IPS DF 4.7 (cell line): ENCODE measurements around the gene NTRK2.

Experiments
- DNase-seq: peaks from one replicate; pipeline ENCODE4 v3.0.0-alpha.2; 2013; ENCODE audit warnings: low spot score; ENCODE audit errors: extremely low read depth

The NTRK2 gene

GRCh38 chr9:84779883-84780282, 110.4 kb downstream of the NTRK2 start:
- DNase-seq = no peak

- no peak for DNase-seq
These were observed 110.9 kb downstream of the NTRK2 start for GRCh38 chr9:84780385-84780784.

GRCh38 chr9:84781458-84781857, 111.9 kb downstream of the NTRK2 start:
- DNase-seq = no peak

- no peak for DNase-seq
These were observed 112.7 kb downstream of the NTRK2 start for GRCh38 chr9:84781931-84782866.

GRCh38 chr9:84785792-84786547, 116.4 kb downstream of the NTRK2 start:
- no peak for DNase-seq

DNA sequence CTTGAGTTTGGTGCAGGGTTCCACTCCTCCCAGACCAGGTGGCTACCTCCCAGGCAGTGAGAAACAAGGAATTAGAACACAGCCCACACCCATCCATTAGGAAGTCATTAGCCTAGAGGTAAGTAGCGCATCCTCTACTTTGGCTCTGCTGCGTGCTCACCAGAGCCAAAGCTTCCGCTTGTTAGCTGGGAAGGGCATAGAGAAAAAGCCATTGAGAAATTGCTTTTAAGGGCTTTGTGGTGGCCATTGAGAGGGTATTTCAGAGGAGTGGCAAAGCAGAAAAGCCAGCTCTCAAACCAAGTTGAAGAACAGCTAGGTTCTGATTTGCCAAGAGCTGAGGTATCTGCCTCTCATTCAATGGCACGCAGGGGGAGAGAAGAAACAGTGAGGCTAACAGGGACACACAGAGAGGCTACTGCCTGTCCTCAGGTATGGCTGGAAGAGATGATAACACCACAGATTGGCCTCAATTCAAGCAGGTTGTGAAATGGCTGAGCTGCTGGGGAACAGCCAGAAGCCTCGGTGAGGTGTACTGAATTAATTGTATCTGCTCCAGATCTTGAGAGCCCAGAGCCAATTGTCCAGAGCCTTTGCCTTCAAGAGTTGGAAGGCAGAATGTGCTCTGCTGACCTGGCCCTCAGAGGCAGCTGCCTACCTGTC, 119.4 kb downstream of the NTRK2 start:
- no peak for DNase-seq

DNA sequence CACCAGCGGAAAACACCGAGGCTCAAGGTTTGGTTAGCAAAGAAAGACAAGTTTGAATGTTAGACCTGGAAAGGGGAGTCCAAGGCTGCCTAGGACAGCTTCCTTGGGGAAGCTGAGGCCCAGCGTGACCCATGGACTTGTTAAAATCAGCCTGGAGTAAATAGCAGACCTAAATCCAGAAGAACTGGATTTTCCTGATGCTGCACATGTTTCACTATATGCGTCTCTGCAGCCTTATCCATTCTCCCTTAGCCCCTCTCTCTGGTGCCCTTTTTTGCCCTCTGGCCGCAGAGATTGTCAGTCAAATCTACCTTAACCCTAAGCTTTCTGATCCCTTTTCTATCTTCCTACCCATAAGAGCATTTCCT, 119.9 kb downstream of the NTRK2 start:
- DNase-seq = no peak

DNA sequence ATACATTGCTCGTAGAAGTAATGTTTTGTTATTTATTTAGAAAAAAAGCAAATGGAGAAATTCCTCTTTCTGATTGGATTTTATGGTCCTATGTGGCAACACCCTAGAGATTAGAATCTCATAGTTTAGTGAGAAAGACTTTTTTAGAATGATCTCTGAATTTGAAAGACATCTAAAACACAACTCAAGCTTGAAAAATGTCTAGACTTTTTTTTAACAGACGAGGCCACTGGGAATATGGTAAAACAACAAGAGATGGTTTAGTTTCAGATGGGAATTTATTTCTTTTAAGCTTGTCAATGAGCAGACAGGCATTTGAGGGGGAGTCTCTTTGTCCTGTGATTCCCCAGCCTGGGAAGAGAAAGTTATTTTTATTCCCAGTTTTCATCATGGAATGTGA, 122.1 kb downstream of the NTRK2 start:
- no peak for DNase-seq

DNA sequence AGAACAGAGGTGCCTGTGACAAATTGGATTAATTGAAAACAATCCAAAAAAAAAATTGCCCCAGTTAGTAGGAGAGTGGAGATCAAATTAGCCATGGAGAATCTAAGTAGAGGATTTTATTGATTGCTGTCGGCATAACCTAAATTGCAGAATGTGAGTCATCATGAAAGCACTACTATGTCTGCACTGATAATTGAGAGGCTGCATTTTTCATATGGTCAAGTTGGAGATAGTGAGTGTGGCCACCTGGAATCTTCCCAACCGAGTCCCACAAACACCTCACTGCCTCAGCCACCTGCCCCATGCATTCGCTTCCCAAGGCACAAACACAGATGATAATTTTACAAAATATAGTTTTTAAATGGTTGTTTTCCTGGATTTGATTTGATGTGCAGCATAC, 123.7 kb downstream of the NTRK2 start:
- DNase-seq = no peak

DNA sequence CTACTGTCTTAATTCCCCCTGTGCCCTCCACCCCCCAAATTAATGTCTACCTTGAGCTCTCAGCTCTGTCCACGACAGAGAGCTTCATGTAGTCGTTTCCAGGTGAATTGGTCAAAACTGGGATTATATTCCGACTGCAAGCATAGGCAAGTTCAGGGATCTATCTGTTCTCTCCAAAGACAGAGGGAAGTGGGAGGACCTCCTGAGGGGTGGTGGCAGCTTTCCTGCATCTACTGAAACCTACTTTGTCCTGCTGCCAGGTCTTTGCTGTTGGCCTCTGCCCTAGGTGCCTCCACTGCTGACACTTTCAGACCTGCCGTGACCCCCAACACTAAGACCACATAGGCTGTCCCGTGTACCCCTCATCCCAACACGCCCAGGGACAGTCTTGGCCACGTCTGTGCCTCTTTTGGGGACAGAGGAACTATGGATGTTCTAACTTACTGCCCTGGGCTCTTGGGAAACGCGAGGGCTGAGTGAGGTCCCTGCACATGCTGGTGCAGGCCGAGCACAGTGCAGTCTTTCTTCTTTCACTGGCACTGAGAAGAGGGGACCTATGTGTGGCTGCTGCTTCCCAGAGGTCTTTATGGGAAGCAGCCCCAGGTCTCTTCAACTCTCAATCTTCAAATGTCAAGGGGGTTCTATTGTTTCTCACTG, 125.6 kb downstream of the NTRK2 start:
- DNase-seq = no peak

- DNase-seq = no peak
These were observed 126.9 kb downstream of the NTRK2 start for GRCh38 chr9:84796404-84796803.

DNA sequence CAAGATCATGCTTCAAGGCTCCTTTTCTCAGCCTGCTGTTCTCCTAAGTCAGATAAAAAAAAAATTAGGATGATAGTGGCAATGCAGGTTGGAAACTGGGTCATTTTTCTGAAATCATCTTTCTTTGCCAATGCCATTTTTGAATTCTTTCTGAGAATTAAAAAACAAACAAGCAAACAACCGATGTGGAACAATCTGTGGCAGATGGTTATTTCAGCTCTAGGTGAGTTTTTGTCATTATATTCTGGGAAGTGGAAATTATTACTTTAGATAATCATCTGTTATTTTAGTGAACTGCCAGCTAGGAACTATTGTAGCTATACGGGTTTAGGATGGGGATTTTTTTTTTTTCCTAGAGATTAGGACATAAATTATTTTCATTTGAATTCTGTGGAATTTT, 129.7 kb downstream of the NTRK2 start:
- no peak for DNase-seq

DNA sequence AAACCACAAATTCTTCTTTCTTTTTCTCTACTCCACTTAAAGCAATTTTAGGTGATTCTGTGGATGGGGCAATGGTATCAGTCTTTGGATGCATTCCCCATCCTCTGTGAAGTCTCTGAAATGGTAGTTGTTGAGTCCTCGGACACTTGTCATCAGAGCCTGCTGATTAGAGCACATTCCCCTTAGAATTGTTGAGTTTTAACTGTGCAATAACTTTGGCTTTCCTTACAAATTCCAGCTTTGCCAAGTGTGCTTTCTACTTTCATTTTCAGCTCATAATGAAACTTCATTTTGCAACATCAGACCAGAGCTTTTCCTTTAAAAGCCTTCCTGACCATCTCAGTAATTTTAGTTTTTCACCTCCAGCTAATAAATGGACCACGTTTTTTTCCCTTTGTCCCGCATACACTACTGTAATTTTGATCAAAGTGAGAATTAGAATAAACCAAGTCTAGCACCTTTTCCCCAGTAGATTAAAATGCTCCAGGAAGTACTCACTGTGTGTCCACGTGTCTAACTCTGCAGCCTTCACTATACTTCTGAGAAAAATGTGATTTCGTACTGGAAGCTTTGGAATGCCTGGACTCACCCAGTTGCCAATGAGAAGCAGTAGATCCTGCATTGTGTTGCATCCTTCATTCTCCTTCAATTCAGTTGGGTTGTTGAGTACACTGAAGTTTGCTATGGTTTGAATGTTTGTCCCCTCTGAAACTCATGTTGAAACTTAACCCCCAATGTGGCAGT, 135.6 kb downstream of the NTRK2 start:
- no peak for DNase-seq

DNA sequence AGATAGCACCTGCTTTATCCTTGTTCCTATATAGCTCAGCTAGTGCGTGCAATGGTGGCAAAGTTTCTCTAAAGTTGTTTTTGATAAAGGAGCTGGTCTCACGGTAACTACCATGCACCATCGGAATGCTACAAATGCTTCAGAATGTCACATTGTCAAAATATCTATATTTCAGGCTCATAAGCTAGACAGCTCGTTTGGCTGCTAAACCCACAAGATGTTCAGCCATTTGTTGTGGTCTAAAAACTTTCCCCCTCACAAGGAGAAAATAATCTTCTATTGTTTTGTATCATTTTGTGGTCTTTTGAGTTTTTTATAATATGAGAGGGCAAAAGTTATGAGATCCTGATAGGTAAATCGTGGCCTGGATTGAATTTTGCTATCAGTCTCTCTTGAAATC, 137.9 kb downstream of the NTRK2 start:
- DNase-seq = no peak

DNA sequence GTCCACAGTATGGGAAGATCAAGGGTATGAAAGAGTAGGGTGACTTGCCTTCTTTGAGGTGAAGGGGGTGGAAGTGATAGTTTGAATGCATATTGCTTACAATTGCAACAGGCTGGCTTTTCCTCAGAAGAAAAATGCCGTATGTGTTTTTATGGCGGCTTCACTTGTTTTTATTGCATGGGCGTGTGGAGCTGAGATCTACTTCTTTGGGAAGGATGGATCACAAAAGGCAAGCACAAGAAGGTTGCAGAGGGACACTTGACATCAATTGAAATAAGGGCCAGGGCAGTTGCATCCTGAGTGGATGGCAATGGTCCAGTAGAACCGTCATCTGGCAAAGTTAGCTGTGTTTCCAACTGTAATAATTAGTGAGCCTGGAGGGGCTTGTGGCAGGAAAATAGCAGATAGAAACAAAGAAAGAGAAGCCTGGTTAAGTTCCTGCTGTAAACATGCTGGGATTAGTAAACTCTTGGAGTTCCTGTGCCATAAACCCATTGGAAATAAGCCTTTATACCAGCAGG, 138.4 kb downstream of the NTRK2 start:
- no peak for DNase-seq

GRCh38 chr9:84808416-84808815, 138.9 kb downstream of the NTRK2 start:
- no peak for DNase-seq

DNA sequence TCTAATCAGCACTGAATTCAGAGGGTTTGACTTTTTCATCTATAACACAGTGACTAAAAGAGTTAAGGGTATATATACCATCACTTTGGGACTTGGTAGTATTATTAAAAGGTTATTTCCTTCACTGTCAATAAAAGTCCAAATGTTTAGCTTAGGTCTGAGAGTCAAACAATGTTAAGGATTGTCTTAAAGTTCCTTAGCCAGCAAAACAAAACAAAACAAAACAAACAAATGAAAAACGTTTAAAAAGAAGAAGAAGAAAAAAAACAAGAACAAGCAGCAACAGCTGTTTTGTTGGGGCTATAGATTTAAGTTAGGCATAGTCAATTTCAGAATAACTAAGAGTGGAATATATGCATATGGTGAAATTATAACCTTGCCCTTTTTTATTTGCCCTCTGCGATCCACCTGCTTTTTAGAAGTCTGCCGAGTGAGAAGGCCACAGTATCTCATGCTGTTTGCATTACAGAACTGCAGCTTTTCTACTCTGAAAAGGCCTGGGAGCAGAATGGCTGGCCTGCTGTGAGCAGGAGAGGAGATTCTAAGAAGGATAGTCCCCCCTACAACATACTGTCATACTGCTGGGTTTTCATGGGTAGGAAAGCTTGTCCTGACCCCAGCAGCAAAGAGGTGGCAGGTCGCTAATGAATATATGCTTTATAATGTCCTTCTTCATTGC, 141.7 kb downstream of the NTRK2 start:
- no peak for DNase-seq

GRCh38 chr9:84811751-84812074, 142.2 kb downstream of the NTRK2 start:
- no peak for DNase-seq

DNA sequence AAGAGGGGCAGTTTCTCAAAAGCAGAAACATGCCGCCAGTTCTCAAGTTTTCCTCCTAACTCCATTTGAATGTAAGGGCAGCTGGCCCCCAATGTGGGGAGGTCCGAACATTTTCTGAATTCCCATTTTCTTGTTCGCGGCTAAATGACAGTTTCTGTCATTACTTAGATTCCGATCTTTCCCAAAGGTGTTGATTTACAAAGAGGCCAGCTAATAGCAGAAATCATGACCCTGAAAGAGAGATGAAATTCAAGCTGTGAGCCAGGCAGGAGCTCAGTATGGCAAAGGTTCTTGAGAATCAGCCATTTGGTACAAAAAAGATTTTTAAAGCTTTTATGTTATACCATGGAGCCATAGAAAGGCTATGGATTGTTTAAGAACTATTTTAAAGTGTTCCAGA, 142.8 kb downstream of the NTRK2 start:
- DNase-seq = no peak

DNA sequence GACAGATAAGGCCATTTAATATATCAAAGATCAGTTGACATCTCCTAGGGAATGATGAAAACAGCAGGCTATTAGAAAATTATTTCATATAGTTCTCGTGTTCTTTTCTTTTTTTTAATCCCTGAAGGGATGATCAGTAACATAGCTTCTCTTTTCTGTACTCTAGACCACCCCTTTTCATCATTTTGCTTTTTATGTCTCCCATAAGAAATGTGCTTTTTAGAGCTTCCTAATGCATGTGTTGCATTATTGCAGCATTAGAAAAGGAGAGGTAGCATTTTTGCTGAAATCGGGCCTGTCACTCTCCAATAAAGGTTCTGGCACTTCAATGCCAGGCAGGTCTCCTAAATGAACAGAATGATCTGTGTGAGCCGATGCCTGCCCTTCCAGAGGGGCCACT, 143.3 kb downstream of the NTRK2 start:
- no peak for DNase-seq
